Neuronal stem cell (in vitro differentiated cells): ENCODE data around the gene MAP3K4.
A peak's percentile ranks its signal among the peaks of the same experiment; 100 is the strongest.

ENCODE experiments used
- DNase-seq: peaks from one replicate; pipeline ENCODE4 v3.0.0-alpha.2; 2013; ENCODE audit warnings: low spot score
- H2AFZ ChIP-seq: one replicate; pipeline ENCODE4 v1.6.1; 2013; ENCODE audit warnings: mild to moderate bottlenecking, low read length, inconsistent platforms
- H2AK5ac ChIP-seq: 2 replicates; pipeline ENCODE4 v1.6.1; 2013; ENCODE audit warnings: low read depth, mild to moderate bottlenecking, inconsistent platforms, low read length, moderate library complexity, mixed read lengths
- H2BK120ac ChIP-seq: 2 replicates; pipeline ENCODE4 v1.6.1; 2013; ENCODE audit warnings: low read depth, mild to moderate bottlenecking, inconsistent platforms, low read length, moderate library complexity, mixed read lengths
- H2BK12ac ChIP-seq: one replicate; pipeline ENCODE4 v1.6.1; 2013; ENCODE audit warnings: low read length, inconsistent platforms
- H2BK15ac ChIP-seq: 2 replicates; pipeline ENCODE4 v1.6.1; 2013; ENCODE audit warnings: mild to moderate bottlenecking, low read length, inconsistent platforms, mixed read lengths
- H2BK5ac ChIP-seq: one replicate; pipeline ENCODE4 v1.6.1; 2013; ENCODE audit warnings: inconsistent platforms, mild to moderate bottlenecking, low read length, moderate library complexity
- H3K14ac ChIP-seq: one replicate; pipeline ENCODE4 v1.6.1; 2013; ENCODE audit warnings: low read length, inconsistent platforms
- H3K18ac ChIP-seq: 2 replicates; pipeline ENCODE4 v1.6.1; 2013; ENCODE audit warnings: low read length, inconsistent platforms
- H3K23ac ChIP-seq: 2 replicates; pipeline ENCODE4 v1.6.1; 2013; ENCODE audit warnings: low read depth, mild to moderate bottlenecking, mixed read lengths, low read length, inconsistent platforms; ENCODE audit not compliant: poor library complexity
- H3K27ac ChIP-seq: replicated peaks from 3 replicates; pipeline ENCODE4 v1.5.1; 2013; ENCODE audit warnings: low read length, inconsistent platforms
- H3K27me3 ChIP-seq, 3 experiments: 2 replicates each; pipeline ENCODE4 v1.6.1; 2013; ENCODE audit warnings: low read length in 3 of 3, mild to moderate bottlenecking in 2 of 3, inconsistent platforms in 1 of 3, low read depth in 1 of 3, mixed read lengths in 1 of 3, moderate library complexity in 1 of 3; ENCODE audit not compliant: control insufficient read depth in 3 of 3, insufficient read depth in 3 of 3
- H3K36me3 ChIP-seq, 2 donors: replicated peaks in 1 of 2; 2 replicates each; pipeline ENCODE4 v1.6.1; 2013; ENCODE audit warnings: low read length in 2 of 2; ENCODE audit not compliant: control insufficient read depth in 2 of 2, insufficient read depth in 2 of 2
- H3K4ac ChIP-seq: 2 replicates; pipeline ENCODE4 v1.6.1; 2013; ENCODE audit warnings: inconsistent platforms, mild to moderate bottlenecking, low read length, moderate library complexity
- H3K4me1 ChIP-seq, 2 donors: 1 replicate in 1 of 2; 2 replicates in 1 of 2; pipeline ENCODE4 v1.6.1; 2013; ENCODE audit warnings: low read length in 2 of 2, low read depth in 1 of 2; ENCODE audit not compliant: control insufficient read depth in 2 of 2, insufficient read depth in 1 of 2
- H3K4me2 ChIP-seq: one replicate; pipeline ENCODE4 v1.6.1; 2013; ENCODE audit warnings: mild to moderate bottlenecking, low read length, inconsistent platforms; ENCODE audit not compliant: insufficient read depth, poor library complexity, severe bottlenecking
- H3K4me3 ChIP-seq, 2 donors: 2 replicates each; pipeline ENCODE4 v1.5.1; 2013; ENCODE audit warnings: low read length in 2 of 2, mild to moderate bottlenecking in 2 of 2, inconsistent platforms in 1 of 2, moderate library complexity in 1 of 2
- H3K79me1 ChIP-seq: one replicate; pipeline ENCODE4 v1.6.1; 2013; ENCODE audit warnings: low read depth, mild to moderate bottlenecking, inconsistent platforms, low read length, moderate library complexity
- H3K9ac ChIP-seq: one replicate; pipeline ENCODE4 v1.6.1; 2013; ENCODE audit warnings: mild to moderate bottlenecking, low read depth, low read length, inconsistent platforms; ENCODE audit not compliant: poor library complexity
- H3K9me3 ChIP-seq, 2 donors: replicated peaks in 1 of 2; 2 replicates each; pipeline versions ENCODE3 to v1.6.1; 2013; ENCODE audit warnings: low read length in 2 of 2, mild to moderate bottlenecking in 2 of 2, inconsistent platforms in 1 of 2, low read depth in 1 of 2, mixed read lengths in 1 of 2, moderate library complexity in 1 of 2; ENCODE audit not compliant: control insufficient read depth in 2 of 2, insufficient read depth in 1 of 2
- H4K8ac ChIP-seq: one replicate; pipeline ENCODE4 v1.6.1; 2013; ENCODE audit warnings: low read depth, mild to moderate bottlenecking, inconsistent platforms, low read length, moderate library complexity
- H4K91ac ChIP-seq: one replicate; pipeline ENCODE4 v1.6.1; 2013; ENCODE audit warnings: low read length, low read depth, mild to moderate bottlenecking, inconsistent platforms; ENCODE audit not compliant: poor library complexity
- WGBS, 2 donors: extraction: QIAGEN DNeasy Blood & Tissue Kit; methylation state at CpG; one replicate each; pipeline ENCODE4 v1.1.7; 2013; ENCODE audit warnings: missing lambda C conversion rate in 2 of 2, mixed read lengths in 1 of 2; ENCODE audit not compliant: insufficient read length in 2 of 2, insufficient replicate concordance in 1 of 2; ENCODE audit errors: extremely low coverage in 2 of 2; 5-methylcytosine and 5-hydroxymethylcytosine counted together

Gene MAP3K4

GRCh38 chr6:161151059-161151645 is 159.6 kb downstream of the MAP3K4 start:
- no peak overlapping the region for H3K4me3 ChIP-seq
- no peak overlapping the region for H3K27ac ChIP-seq
- no peak overlapping the region for H3K4me2 ChIP-seq
- H3K14ac ChIP-seq: no peak overlapping the region
- no peak overlapping the region for H2BK12ac ChIP-seq
- H3K9me3 ChIP-seq: peaks cover 0 to 2% of the 10 kb centered on the region in 2 donors
- no peak overlapping the region for H2AFZ ChIP-seq
- H4K91ac ChIP-seq: no peak overlapping the region
- H3K9ac ChIP-seq: no peak overlapping the region
- no peaks in the 10 kb centered on the region for H3K4me1 ChIP-seq
- H3K23ac ChIP-seq: peak overlapping the region; percentile 15
- no peak overlapping the region for H2BK15ac ChIP-seq
- H2BK120ac ChIP-seq: no peak overlapping the region
- H2BK5ac ChIP-seq: no peak overlapping the region
- H3K27me3 ChIP-seq: no peaks in the 10 kb centered on the region
- H3K18ac ChIP-seq: no peak overlapping the region
- H2AK5ac ChIP-seq: no peak overlapping the region
- no peaks in the 10 kb centered on the region for H3K79me1 ChIP-seq
- H3K4ac ChIP-seq: no peak overlapping the region
- no CpG with 5 or more reads among the region's 18 CpGs for WGBS, 2 donors
- H3K36me3 ChIP-seq: peaks cover 65 to 83% of the 10 kb centered on the region in 2 donors
- no peak for DNase-seq
- H4K8ac ChIP-seq: no peak overlapping the region

- H3K18ac ChIP-seq: no peak overlapping the region
- no peaks in the 10 kb centered on the region for H3K27me3 ChIP-seq
- no peak overlapping the region for H2AK5ac ChIP-seq
- H3K9ac ChIP-seq: no peak overlapping the region
- no peaks in the 10 kb centered on the region for H3K9me3 ChIP-seq
- H3K79me1 ChIP-seq: no peaks in the 10 kb centered on the region
- no peak overlapping the region for H3K4me3 ChIP-seq
- H3K23ac ChIP-seq: no peak overlapping the region
- no peak overlapping the region for H2BK15ac ChIP-seq
- no peak overlapping the region for H3K4me2 ChIP-seq
- no peak overlapping the region for H4K8ac ChIP-seq
- H3K4me1 ChIP-seq: no peaks in the 10 kb centered on the region
- no peak overlapping the region for H4K91ac ChIP-seq
- H2BK120ac ChIP-seq: no peak overlapping the region
- H3K14ac ChIP-seq: no peak overlapping the region
- H2AFZ ChIP-seq: no peak overlapping the region
- no peak overlapping the region for H2BK12ac ChIP-seq
- no peak overlapping the region for H3K4ac ChIP-seq
- WGBS, 2 donors: no CpG with 5 or more reads among the region's 19 CpGs
- H3K27ac ChIP-seq: no peak overlapping the region
- peaks cover 58 to 77% of the 10 kb centered on the region in 2 donors for H3K36me3 ChIP-seq
- H2BK5ac ChIP-seq: no peak overlapping the region
- DNase-seq: no peak
Measured at GRCh38 chr6:161151660-161152526, 160.3 kb downstream of the MAP3K4 start.

- Histone ChIP-seq H2BK12ac (no peak overlapping the region), H3K4ac (no peak overlapping the region), H4K91ac (no peak overlapping the region), H3K9ac (no peak overlapping the region), H3K18ac (no peak overlapping the region), H3K9me3 (no peaks in the 10 kb centered on the region), H3K4me2 (no peak overlapping the region), H2AFZ (no peak overlapping the region), H3K27ac (no peak overlapping the region), H2BK5ac (no peak overlapping the region), H2AK5ac (no peak overlapping the region), H3K79me1 (no peaks in the 10 kb centered on the region), H3K14ac (no peak overlapping the region), H2BK120ac (no peak overlapping the region), H2BK15ac (no peak overlapping the region), H3K27me3 (no peaks in the 10 kb centered on the region), H3K4me3 (no peak overlapping the region), H3K4me1 (no peaks in the 10 kb centered on the region), H3K23ac (peak overlapping the region; percentile 60), H4K8ac (no peak overlapping the region), H3K36me3 (peaks cover 55 to 71% of the 10 kb centered on the region in 2 donors)
- DNase-seq: no peak
- no CpG with 5 or more reads among the region's 9 CpGs for WGBS, 2 donors
Measured at GRCh38 chr6:161152527-161152862, 160.9 kb downstream of the MAP3K4 start.

GRCh38 chr6:161152907-161153662 is 161.5 kb downstream of the MAP3K4 start:
- Histone ChIP-seq H4K8ac (no peak overlapping the region), H3K4me3 (no peak overlapping the region), H2AFZ (no peak overlapping the region), H2AK5ac (no peak overlapping the region), H3K23ac (peak overlapping the region; percentile 60), H2BK120ac (no peak overlapping the region), H3K79me1 (no peaks in the 10 kb centered on the region), H2BK15ac (no peak overlapping the region), H3K36me3 (peaks cover 53 to 69% of the 10 kb centered on the region in 2 donors), H2BK5ac (peak overlapping the region; percentile 29), H3K27me3 (no peaks in the 10 kb centered on the region), H4K91ac (no peak overlapping the region), H3K9ac (peak overlapping the region; percentile 27), H3K18ac (no peak overlapping the region), H3K4ac (no peak overlapping the region), H3K9me3 (peaks cover 0 to 2% of the 10 kb centered on the region in 2 donors), H2BK12ac (no peak overlapping the region), H3K4me2 (no peak overlapping the region), H3K27ac (no peak overlapping the region), H3K4me1 (no peaks in the 10 kb centered on the region), H3K14ac (no peak overlapping the region)
- no peak for DNase-seq
- WGBS, 2 donors: no CpG with 5 or more reads among the region's 18 CpGs
